Measurements from ENCODE around the gene MYO7A.

DNA sequence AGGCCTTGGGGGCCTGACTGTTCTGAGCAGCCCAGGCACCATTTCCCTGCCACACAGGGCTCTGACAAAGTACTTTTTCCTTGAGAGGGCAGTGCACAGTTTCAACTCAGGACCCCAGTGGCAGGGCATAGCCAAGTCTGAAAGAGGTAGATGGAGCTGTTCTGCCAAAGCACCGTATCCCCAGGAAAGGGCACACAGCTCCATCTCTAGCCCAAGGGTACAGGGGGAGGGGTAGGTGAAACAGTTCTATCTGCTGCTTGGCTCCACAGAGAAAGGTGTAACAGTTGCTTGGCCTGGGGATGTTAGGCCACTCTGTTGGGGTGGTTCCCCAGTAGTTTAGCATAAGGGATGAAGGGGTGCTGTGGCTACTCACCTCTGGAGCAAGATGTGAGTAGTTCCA is 125.6 kb downstream of the MYO7A start:
- no peak for TF ChIP-seq GATA3 (IDR thresholded peaks at IDR 0.05; ENCODE audit: low read depth, low read length)
- TF ChIP-seq GATA2 (IDR thresholded peaks at IDR 0.05; ENCODE audit: low read depth, low read length): no peak
